B cell (primary cell): ENCODE measurements around the gene SMG1. TPM values are rescaled to one million over a fixed set of nuclear protein-coding genes. Genes with fewer than 3 reads are reported as not detected.

Experiments
- ATAC-seq: fragments of 200-7000 bp; cut with Tn5 transposase; one replicate; pipeline ENCODE4 v1.10.0; 2021; ENCODE audit warnings: low read depth, mild to moderate bottlenecking, moderate number of reproducible peaks, moderate library complexity
- CTCF ChIA-PET: fragments of 350-600 bp; sonication (Branson Sonifier 250); formaldehyde crosslinking; loops from one replicate; lab custom pipeline; 2021; ENCODE audit warnings: antibody characterized with exemption, inconsistent platforms; lab: Charles Lee
- POLR2A ChIA-PET: fragments of 350-600 bp; sonication (Branson Sonifier 250); formaldehyde crosslinking; loops from one replicate; lab custom pipeline; 2021; ENCODE audit warnings: antibody characterized with exemption; lab: Charles Lee
- DNase-seq: peaks from one replicate; pipeline ENCODE4 v3.0.0; 2013
- H2AFZ ChIP-seq: 2 replicates; pipeline ENCODE4 v1.6.1; 2012; ENCODE audit warnings: mild to moderate bottlenecking, low read depth, low read length; ENCODE audit not compliant: insufficient read depth, poor library complexity, severe bottlenecking
- H3K27ac ChIP-seq, 2 donors: 1 replicate in 1 of 2; 2 replicates in 1 of 2; pipeline ENCODE4 v1.5.1; 2012 to 2013; ENCODE audit warnings: low read length in 2 of 2, mild to moderate bottlenecking in 2 of 2, moderate library complexity in 1 of 2
- H3K27me3 ChIP-seq, 4 experiments: fragments of 200-600 bp in 1 of 4; sonication (generic) in 1 of 4; replicated peaks in 1 of 4; 1 replicate in 2 of 4; 2 replicates in 2 of 4; pipeline versions ENCODE4 v1.6.1 to v1.7.0; 2013 to 2016; ENCODE audit warnings: low read length in 3 of 4, mild to moderate bottlenecking in 2 of 4, mixed read lengths in 1 of 4, moderate library complexity in 1 of 4; ENCODE audit not compliant: insufficient read depth in 4 of 4, control insufficient read depth in 3 of 4; ENCODE audit errors: control extremely low read depth in 1 of 4
- H3K36me3 ChIP-seq, 2 experiments: replicated peaks in 1 of 2; 1 replicate in 1 of 2; 2 replicates in 1 of 2; pipeline versions ENCODE4 v1.6.1 to v1.7.1; 2013; ENCODE audit warnings: low read length in 1 of 2; ENCODE audit not compliant: insufficient read depth in 2 of 2, control insufficient read depth in 1 of 2; ENCODE audit errors: control extremely low read depth in 1 of 2, extremely low read depth in 1 of 2
- H3K4me1 ChIP-seq, 2 donors: fragments of 200-600 bp in 1 of 2; sonication (generic) in 1 of 2; 1 replicate in 1 of 2; 2 replicates in 1 of 2; pipeline versions ENCODE4 v1.5.1 to v1.6.1; 2013 to 2017; ENCODE audit warnings: low read length in 2 of 2; ENCODE audit not compliant: control insufficient read depth in 2 of 2, insufficient read depth in 2 of 2
- H3K4me2 ChIP-seq: replicated peaks from 2 replicates; pipeline ENCODE3; 2012; ENCODE audit warnings: mild to moderate bottlenecking, low read depth, low read length; ENCODE audit not compliant: poor library complexity, severe bottlenecking
- H3K4me3 ChIP-seq, 5 experiments: fragments of 200-600 bp in 1 of 5; sonication (generic) in 1 of 5; 1 replicate in 3 of 5; 2 replicates in 2 of 5; pipeline versions ENCODE4 v1.5.1 to v1.7.0; 2011 to 2016; ENCODE audit warnings: low read length in 4 of 5, mild to moderate bottlenecking in 4 of 5, low read depth in 2 of 5, control low read depth in 1 of 5, moderate library complexity in 1 of 5; ENCODE audit not compliant: insufficient read depth in 1 of 5; ENCODE audit errors: control extremely low read depth in 1 of 5, extremely low read depth in 1 of 5
- H3K79me2 ChIP-seq: fragments of 200-600 bp; sonication (generic); one replicate; pipeline ENCODE4 v1.6.0; 2016; ENCODE audit warnings: low read length; ENCODE audit not compliant: control insufficient read depth, insufficient read depth
- H3K9ac ChIP-seq: fragments of 200-600 bp; sonication (generic); 2 replicates; pipeline ENCODE4 v1.6.1; 2017; ENCODE audit warnings: mild to moderate bottlenecking, low read length, moderate library complexity
- H3K9me3 ChIP-seq, 3 donors: one replicate each; pipeline versions ENCODE4 v1.6.1 to v1.7.1; 2013; ENCODE audit warnings: low read length in 2 of 3; ENCODE audit not compliant: control insufficient read depth in 2 of 3, insufficient read depth in 1 of 3; ENCODE audit errors: control extremely low read depth in 1 of 3
- H4K20me1 ChIP-seq: 2 replicates; pipeline ENCODE4 v1.6.0; 2012; ENCODE audit warnings: mild to moderate bottlenecking, low read length; ENCODE audit not compliant: insufficient read depth, control insufficient read depth, poor library complexity, severe bottlenecking
- H3K27ac Mint-ChIP-seq: one replicate; pipeline ENCODE4 v1.8.0; 2021; ENCODE audit warnings: mixed read lengths
- H3K27me3 Mint-ChIP-seq: one replicate; pipeline ENCODE4 v1.8.0; 2021; ENCODE audit warnings: mixed read lengths
- H3K4me1 Mint-ChIP-seq: one replicate; pipeline ENCODE4 v1.8.0; 2021; ENCODE audit warnings: mixed read lengths
- H3K4me3 Mint-ChIP-seq: one replicate; pipeline ENCODE4 v1.8.0; 2021; ENCODE audit warnings: mixed read lengths
- H3K9me3 Mint-ChIP-seq: one replicate; pipeline ENCODE4 v1.8.0; 2022; ENCODE audit warnings: mixed read lengths; ENCODE audit not compliant: insufficient read depth
- EZH2 ChIP-seq: IDR thresholded peaks from 2 replicates; pipeline ENCODE4 v1.6.1; 2012; ENCODE audit warnings: borderline replicate concordance, low read depth, mild to moderate bottlenecking, moderate library complexity, low read length; ENCODE audit not compliant: insufficient read depth, poor library complexity, severe bottlenecking
- WGBS: methylation state at CpG from one replicate; pipeline ENCODE4 v1.1.5; 2013; ENCODE audit warnings: missing lambda C conversion rate; ENCODE audit not compliant: insufficient coverage; 5-methylcytosine and 5-hydroxymethylcytosine counted together
- intact Hi-C: fragments of 100-400 bp; cut with micrococcal nuclease; formaldehyde crosslinking; loops from one replicate; pipeline ENCODE4 v1.10.0; 2022
- polyA plus RNA-seq: library from polyadenylated mRNA; depleted of rRNA; stranded (reverse); fragments of >200 nt; gene quantifications from 2 replicates; pipeline ENCODE4 v1.2.3, GENCODE V29; 2012
- total RNA-seq, 2 donors: library from RNA; stranded (reverse); fragments of 120-200 nt in 1 of 2; gene quantifications; 1 replicate in 1 of 2; 2 replicates in 1 of 2; pipeline versions ENCODE4 v1.2.3 to v1.2.4, GENCODE V29; 2013 to 2022
- TF ChIP-seq, protein P1 (sequence below): fragments of 200-600 bp; IDR thresholded peaks from one replicate; pipeline ENCODE4 v1.8.0; 2022; ENCODE audit warnings: antibody characterized with exemption, mild to moderate bottlenecking

Gene SMG1
- total and polyA plus RNA-seq, 2 donors (not counting 1 experiment from before 2014, with no cell fraction given): 23.2 to 256 TPM

DNA sequence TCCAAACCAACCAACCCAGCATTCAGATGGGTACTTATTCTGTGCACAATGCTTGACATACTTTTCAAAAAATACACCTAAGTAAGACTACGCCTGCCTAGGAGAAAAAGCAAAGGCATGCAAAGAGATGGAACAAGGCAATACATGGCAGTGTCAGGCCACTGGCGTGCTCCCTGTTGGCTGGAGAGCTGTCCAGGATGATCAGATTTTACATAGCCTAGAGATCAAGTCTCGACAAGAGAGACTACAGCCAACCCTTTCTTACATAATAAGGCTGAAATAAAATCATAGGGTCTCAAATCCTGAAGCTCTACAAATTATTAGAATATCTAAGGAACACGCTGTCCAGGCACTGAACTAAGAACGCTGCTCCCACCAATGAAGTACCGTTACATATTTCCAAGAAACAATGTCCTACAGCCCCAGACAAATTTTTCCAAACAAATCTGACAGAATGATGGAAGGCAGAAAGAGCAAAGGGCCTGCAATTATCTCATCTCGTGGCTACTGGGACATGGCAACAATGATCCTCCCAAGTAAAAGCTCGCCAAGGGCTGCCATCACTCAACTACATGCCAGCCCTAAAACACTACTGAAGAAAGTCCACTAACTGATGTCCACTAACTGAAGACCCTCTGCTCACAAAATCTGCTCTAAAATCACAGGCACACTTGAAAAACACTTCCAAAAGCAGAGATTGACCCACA lies 141.1 kb downstream of the SMG1 start:
- H3K4me1 ChIP-seq: peaks cover 20 to 34% of the 10 kb centered on the region in 2 donors
- intact Hi-C loops: no loop called here
- ChIA-PET POLR2A (no interaction called here), CTCF (interaction anchor here (0.5 kb wide), 1 partner anchor 36 kb away, joined by 3 read pairs; no protein-coding TSS in a partner anchor)
- no peak overlapping the region for H3K27ac ChIP-seq
- H3K27me3 ChIP-seq: no peaks in the 10 kb centered on the region
- WGBS: 89% methylated on average over 7 of the region's 8 CpGs
- H4K20me1 ChIP-seq: peaks cover 54% of the 10 kb centered on the region
- ATAC-seq: no peak
- H2AFZ ChIP-seq: no peak overlapping the region
- peaks cover 44% of the 10 kb centered on the region for H3K4me1 Mint-ChIP-seq
- H3K4me3 Mint-ChIP-seq: no peak overlapping the region
- no peak for TF ChIP-seq EZH2
- TF ChIP-seq, protein P1, sequence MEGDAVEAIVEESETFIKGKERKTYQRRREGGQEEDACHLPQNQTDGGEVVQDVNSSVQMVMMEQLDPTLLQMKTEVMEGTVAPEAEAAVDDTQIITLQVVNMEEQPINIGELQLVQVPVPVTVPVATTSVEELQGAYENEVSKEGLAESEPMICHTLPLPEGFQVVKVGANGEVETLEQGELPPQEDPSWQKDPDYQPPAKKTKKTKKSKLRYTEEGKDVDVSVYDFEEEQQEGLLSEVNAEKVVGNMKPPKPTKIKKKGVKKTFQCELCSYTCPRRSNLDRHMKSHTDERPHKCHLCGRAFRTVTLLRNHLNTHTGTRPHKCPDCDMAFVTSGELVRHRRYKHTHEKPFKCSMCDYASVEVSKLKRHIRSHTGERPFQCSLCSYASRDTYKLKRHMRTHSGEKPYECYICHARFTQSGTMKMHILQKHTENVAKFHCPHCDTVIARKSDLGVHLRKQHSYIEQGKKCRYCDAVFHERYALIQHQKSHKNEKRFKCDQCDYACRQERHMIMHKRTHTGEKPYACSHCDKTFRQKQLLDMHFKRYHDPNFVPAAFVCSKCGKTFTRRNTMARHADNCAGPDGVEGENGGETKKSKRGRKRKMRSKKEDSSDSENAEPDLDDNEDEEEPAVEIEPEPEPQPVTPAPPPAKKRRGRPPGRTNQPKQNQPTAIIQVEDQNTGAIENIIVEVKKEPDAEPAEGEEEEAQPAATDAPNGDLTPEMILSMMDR: no peak
- H3K36me3 ChIP-seq: peaks cover 9 to 63% of the 10 kb centered on the region in 2 experiments
- no peaks in the 10 kb centered on the region for H3K27me3 Mint-ChIP-seq
- DNase-seq: no peak
- no peak overlapping the region for H3K4me3 ChIP-seq
- no peak overlapping the region for H3K4me2 ChIP-seq
- H3K9me3 ChIP-seq: no peaks in the 10 kb centered on the region
- no peak overlapping the region for H3K27ac Mint-ChIP-seq
- no peak overlapping the region for H3K9ac ChIP-seq
- no peaks in the 10 kb centered on the region for H3K9me3 Mint-ChIP-seq
- H3K79me2 ChIP-seq: peaks cover 24% of the 10 kb centered on the region
